Ishikawa (cell line): Measurements from ENCODE around the gene SFRP2.

ENCODE experiments used
- CEBPB ChIP-seq: IDR thresholded peaks from 2 replicates; pipeline ENCODE4 v1.6.1; 2012
- CREB1 ChIP-seq: IDR thresholded peaks from 2 replicates; pipeline ENCODE4 v1.6.1; 2012; ENCODE audit warnings: low read depth
- EGR1 ChIP-seq: IDR thresholded peaks from 2 replicates; pipeline ENCODE4 v1.6.1; 2012
- EP300 ChIP-seq: IDR thresholded peaks from 2 replicates; pipeline ENCODE4 v1.6.1; 2012; ENCODE audit warnings: borderline replicate concordance
- NFIC ChIP-seq: IDR thresholded peaks from 2 replicates; pipeline ENCODE4 v1.6.1; 2012
- RAD21 ChIP-seq: IDR thresholded peaks from 2 replicates; pipeline ENCODE4 v1.6.1; 2012; ENCODE audit warnings: low read depth
- TAF1 ChIP-seq: IDR thresholded peaks from 2 replicates; pipeline ENCODE4 v1.6.1; 2012; ENCODE audit warnings: low read depth, mild to moderate bottlenecking
- TCF12 ChIP-seq: IDR thresholded peaks from 2 replicates; pipeline ENCODE4 v1.6.1; 2012; ENCODE audit warnings: low read depth
- YY1 ChIP-seq: IDR thresholded peaks from 2 replicates; pipeline ENCODE4 v1.6.1; 2012; ENCODE audit warnings: low read depth
- TF ChIP-seq, protein P1 (sequence below): IDR thresholded peaks from 2 replicates; pipeline ENCODE4 v1.6.1; 2012; ENCODE audit warnings: low read depth, mild to moderate bottlenecking
- TF ChIP-seq, protein P2 (sequence below): IDR thresholded peaks from 2 replicates; pipeline ENCODE4 v1.6.1; 2012

DNA sequence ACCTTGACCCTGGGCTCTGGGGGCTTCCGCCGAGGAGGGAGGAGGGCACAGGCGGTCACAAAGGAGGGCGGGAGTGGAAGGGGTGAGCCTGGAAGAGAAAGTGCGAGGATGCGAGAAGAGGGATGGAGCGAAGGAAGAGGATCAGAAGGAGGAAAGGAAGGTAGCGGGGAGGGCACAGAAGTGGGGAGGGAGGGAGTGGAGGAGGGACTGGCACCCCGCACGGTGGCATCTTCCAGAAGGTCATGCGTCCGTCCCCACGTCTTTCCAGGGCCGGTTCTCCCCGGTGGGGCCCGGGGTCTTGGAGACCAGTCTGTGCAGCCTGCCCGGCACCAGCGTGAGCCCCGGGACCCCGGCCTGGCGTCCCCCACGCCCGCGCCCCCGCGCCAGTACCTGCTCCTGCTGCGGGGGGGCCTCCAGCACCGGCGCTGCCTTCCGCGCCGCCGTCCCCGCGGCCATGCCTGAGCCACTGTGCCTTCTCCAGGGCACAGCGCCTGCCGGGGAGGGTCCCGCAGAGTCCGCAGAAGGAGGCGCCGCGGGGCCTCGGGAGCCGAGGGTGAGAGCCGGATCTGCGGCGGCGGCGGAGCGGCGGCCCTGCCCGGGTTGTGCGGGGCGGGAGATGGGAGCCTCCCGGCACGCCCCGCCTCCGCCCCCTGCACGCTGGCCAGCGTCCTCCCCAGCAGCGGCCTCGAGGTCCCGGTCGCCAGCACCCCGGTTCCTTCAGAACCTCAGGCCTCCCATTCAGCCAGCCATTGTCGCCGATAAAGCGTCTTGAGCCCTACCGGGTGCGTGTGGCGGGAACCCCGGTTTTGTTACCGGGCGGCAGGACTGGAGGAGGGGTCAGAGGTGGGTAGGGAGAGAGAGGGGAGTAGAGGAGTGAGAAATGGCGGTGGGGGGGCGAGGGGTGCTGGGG is 29.2 kb downstream of the SFRP2 start, which contains the start of gene RNF175:
- TF ChIP-seq NFIC = no peak
- TF ChIP-seq CEBPB = no peak
- no peak for TF ChIP-seq TCF12
- TF ChIP-seq, protein P1, sequence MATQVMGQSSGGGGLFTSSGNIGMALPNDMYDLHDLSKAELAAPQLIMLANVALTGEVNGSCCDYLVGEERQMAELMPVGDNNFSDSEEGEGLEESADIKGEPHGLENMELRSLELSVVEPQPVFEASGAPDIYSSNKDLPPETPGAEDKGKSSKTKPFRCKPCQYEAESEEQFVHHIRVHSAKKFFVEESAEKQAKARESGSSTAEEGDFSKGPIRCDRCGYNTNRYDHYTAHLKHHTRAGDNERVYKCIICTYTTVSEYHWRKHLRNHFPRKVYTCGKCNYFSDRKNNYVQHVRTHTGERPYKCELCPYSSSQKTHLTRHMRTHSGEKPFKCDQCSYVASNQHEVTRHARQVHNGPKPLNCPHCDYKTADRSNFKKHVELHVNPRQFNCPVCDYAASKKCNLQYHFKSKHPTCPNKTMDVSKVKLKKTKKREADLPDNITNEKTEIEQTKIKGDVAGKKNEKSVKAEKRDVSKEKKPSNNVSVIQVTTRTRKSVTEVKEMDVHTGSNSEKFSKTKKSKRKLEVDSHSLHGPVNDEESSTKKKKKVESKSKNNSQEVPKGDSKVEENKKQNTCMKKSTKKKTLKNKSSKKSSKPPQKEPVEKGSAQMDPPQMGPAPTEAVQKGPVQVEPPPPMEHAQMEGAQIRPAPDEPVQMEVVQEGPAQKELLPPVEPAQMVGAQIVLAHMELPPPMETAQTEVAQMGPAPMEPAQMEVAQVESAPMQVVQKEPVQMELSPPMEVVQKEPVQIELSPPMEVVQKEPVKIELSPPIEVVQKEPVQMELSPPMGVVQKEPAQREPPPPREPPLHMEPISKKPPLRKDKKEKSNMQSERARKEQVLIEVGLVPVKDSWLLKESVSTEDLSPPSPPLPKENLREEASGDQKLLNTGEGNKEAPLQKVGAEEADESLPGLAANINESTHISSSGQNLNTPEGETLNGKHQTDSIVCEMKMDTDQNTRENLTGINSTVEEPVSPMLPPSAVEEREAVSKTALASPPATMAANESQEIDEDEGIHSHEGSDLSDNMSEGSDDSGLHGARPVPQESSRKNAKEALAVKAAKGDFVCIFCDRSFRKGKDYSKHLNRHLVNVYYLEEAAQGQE = no peak
- TF ChIP-seq EGR1 = no peak
- TF ChIP-seq EP300 = no peak
- TF ChIP-seq, protein P2, sequence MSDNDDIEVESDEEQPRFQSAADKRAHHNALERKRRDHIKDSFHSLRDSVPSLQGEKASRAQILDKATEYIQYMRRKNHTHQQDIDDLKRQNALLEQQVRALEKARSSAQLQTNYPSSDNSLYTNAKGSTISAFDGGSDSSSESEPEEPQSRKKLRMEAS = peak; percentile 61; the same call in 1 of the 2 replicates
- TF ChIP-seq YY1 = no peak
- TF ChIP-seq TAF1 = no peak
- TF ChIP-seq RAD21 = no peak
- no peak for TF ChIP-seq CREB1
